ENCODE results near the gene ZNF324B.
"Not testable (repeated sequence)": the region's sequence is repeated elsewhere in the genome, so short reads cannot be mapped to it uniquely, and the experiment has no call there.

ZNF324B gene

DNA sequence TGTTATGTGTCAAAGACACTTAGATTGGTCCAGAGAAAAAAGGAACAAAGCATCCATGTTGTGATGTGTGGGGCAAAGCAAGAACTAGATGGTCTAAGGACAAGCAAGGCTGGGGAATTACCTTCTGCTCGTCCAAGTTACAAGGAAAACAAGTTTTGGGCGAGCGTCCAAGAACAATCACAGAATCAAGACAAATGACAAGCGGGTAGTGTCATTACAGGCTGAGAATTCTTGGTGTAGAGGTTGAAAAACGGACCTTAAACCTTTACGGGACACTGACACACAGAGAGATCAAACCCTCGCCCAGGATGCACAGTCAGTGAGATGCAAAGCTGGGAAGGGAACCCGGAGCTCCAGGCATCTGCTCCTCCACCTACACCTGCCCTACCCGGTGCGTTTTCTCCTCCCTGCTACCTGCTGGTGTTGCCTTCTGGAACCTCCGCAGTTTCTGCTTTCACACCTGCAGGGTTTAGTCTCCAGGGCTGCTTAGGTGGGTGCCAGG lies 515 bp upstream of the ZNF324B start:
- DNase-seq (ENCODE audit: insufficient read length, low spot score) (no peak), FAIRE-seq (no peak)

GRCh38 chr19:58453743-58454142 lies 2.3 kb downstream of the ZNF324B start:
- DNase-seq (ENCODE audit: insufficient read length, low spot score) = no peak
- no peak for FAIRE-seq

GRCh38 chr19:58455306-58455705 lies 3.9 kb downstream of the ZNF324B start:
- no peak for DNase-seq (ENCODE audit: insufficient read length, low spot score)
- no peak for FAIRE-seq

DNA sequence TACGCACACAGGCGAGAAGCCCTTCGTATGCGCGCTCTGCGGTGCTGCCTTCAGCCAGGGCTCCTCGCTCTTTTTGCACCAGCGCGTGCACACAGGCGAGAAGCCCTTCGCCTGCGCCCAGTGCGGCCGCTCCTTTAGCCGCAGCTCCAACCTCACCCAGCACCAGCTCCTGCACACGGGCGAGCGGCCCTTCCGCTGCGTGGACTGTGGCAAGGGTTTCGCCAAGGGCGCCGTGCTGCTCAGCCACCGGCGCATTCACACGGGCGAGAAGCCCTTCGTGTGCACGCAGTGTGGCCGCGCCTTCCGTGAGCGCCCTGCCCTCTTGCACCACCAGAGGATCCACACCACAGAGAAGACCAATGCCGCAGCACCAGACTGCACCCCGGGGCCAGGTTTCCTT lies 4.7 kb downstream of the ZNF324B start:
- FAIRE-seq (no peak), DNase-seq (ENCODE audit: insufficient read length, low spot score) (no peak)

- no peak for DNase-seq (ENCODE audit: insufficient read length, low spot score)
- FAIRE-seq = no peak
Measured at GRCh38 chr19:58460039-58460438, 8.6 kb downstream of the ZNF324B start.

GRCh38 chr19:58466089-58466759 lies 14.8 kb downstream of the ZNF324B start:
- DNase-seq (ENCODE audit: insufficient read length, low spot score) (no peak), FAIRE-seq (no peak)

GRCh38 chr19:58466760-58467589 lies 15.6 kb downstream of the ZNF324B start, which contains the start of gene ZNF324:
Gene ZNF324, plus strand, starts transcription at chr19:58467080. Its CDS starts 2,106 bp downstream, at chr19:58469186.
- DNase-seq (ENCODE audit: insufficient read length, low spot score) = peak; percentile 96
- FAIRE-seq = peak; percentile 99

DNA sequence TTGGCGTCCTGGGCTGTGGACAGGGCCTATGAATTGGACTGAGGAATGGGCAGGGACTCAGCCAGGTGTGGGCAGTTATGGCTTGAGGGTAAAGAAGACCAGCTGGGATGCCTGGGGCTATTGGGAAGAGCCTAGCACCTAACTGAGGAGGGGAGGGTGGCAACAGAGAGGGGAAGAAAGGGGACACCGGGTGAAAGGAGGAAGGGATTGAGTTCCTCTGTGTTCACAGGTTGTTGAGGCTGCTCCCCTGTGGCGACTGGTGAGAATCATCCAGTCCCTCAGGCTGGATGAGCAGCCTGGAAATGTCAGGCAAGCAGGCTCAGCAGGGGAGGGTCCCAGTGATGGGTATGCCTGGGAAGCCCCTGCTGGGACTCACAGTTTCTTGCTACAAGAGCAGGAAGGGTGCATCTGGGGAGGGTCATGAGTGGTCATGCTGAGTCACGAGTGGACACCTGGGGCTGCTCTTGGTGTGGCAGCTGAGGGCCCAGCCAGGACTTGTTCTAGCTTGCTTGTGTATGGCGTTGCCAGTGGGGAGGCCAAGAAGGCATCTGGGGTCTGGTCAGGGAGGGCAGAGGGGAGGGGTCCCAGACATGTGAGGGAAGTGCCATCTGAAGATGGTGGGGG lies 16.9 kb downstream of the ZNF324B start:
- FAIRE-seq = no peak
- no peak for DNase-seq (ENCODE audit: insufficient read length, low spot score)

DNA sequence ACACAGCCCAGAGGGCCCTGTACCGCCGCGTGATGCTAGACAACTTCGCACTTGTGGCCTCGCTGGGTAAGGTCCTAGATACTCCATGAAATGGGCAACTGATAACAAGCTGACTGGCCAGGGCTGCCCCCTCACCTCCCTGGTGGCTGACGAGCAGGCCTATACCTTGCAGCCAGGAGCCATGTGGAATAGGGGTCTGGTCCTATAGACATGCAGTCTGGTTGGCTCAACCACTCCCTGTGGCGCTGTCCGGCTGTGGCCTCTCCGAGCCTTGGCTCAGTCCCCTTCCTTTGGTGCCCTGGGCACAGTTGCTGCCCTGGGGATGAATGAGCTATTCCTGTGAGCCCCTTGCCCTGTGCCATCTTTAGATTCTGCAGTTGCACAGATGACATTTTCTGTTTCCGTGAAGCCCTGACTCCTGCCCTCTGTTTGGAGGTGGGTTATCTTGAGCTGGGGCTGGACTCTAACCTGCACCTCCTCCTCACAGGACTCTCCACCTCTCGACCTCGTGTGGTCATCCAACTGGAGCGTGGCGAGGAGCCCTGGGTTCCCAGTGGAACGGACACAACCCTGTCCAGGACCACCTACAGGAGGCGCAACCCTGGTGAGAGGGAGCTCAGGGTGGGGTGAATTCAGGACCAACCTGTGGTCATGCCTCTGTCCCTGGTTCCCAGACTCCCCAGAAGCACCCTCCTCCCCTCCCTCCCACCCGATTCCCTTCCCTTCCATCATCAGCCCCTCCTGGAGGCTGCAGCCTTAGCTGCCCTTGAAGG lies 18.0 kb downstream of the ZNF324B start:
- no peak for DNase-seq (ENCODE audit: insufficient read length, low spot score)
- no peak for FAIRE-seq

DNA sequence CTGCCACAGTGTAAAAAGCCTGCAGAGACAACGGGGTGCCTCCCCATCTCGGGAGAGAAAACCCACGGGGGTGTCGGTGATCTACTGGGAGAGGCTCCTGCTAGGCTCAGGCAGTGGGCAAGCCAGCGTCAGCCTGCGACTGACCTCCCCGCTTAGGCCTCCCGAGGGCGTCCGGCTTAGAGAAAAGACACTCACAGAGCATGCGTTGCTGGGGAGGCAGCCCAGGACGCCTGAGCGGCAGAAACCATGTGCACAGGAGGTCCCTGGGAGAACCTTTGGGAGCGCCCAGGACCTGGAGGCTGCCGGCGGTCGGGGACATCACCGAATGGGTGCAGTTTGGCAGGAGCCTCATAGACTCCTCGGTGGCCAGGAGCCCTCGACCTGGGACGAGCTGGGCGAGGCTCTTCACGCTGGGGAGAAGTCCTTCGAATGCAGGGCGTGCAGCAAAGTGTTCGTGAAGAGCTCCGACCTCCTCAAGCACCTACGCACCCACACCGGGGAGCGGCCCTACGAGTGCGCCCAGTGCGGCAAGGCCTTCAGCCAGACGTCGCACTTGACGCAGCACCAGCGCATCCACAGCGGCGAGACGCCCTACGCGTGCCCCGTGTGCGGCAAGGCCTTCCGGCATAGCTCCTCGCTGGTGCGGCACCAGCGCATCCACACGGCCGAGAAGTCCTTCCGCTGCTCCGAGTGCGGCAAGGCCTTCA lies 19.6 kb downstream of the ZNF324B start:
- DNase-seq (ENCODE audit: insufficient read length, low spot score); FAIRE-seq: not testable (repeated sequence)

DNA sequence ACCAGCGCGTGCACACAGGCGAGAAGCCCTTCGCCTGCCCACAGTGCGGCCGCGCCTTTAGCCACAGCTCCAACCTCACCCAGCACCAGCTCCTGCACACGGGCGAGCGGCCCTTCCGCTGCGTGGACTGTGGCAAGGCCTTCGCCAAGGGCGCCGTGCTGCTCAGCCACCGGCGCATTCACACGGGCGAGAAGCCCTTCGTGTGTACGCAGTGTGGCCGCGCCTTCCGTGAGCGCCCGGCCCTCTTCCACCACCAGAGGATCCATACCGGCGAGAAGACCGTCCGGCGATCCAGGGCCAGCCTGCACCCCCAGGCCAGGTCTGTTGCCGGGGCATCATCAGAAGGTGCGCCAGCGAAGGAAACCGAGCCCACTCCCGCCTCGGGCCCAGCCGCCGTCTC lies 20.3 kb downstream of the ZNF324B start:
- no peak for FAIRE-seq
- DNase-seq (ENCODE audit: insufficient read length, low spot score) = no peak

- FAIRE-seq (no peak), DNase-seq (ENCODE audit: insufficient read length, low spot score) (no peak)
Measured at GRCh38 chr19:58473775-58474174, 22.4 kb downstream of the ZNF324B start.

GRCh38 chr19:58474291-58474996 lies 23.0 kb downstream of the ZNF324B start:
- no peak for DNase-seq (ENCODE audit: insufficient read length, low spot score)
- no peak for FAIRE-seq

- FAIRE-seq = no peak
- no peak for DNase-seq (ENCODE audit: insufficient read length, low spot score)
Measured at GRCh38 chr19:58474997-58475713, 23.7 kb downstream of the ZNF324B start.

GRCh38 chr19:58475714-58476497 lies 24.5 kb downstream of the ZNF324B start, which contains the start of gene ZNF446:
Gene ZNF446, plus strand, starts transcription at chr19:58476352. Its CDS starts 867 bp downstream, at chr19:58477219.
- FAIRE-seq (peak; percentile 98), DNase-seq (ENCODE audit: insufficient read length, low spot score) (peak; percentile 97)

- peak; percentile 29 for DNase-seq (ENCODE audit: insufficient read length, low spot score)
- FAIRE-seq = peak; percentile 59
Measured at GRCh38 chr19:58476498-58477015, 25.1 kb downstream of the ZNF324B start.

DNA sequence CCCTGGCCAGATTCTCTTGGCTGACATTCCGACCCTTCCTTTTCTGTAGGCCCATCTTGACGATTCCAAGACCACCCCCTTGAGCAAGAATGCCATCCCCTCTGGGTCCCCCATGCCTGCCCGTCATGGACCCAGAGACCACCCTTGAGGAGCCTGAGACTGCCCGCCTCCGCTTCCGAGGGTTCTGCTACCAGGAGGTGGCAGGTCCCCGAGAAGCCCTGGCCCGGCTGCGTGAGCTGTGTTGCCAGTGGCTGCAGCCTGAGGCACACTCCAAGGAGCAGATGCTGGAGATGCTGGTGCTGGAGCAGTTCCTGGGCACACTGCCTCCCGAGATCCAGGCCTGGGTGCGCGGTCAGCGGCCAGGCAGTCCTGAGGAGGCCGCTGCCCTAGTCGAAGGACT lies 25.7 kb downstream of the ZNF324B start:
- DNase-seq (ENCODE audit: insufficient read length, low spot score) (no peak), FAIRE-seq (no peak)

GRCh38 chr19:58477871-58478270 lies 26.4 kb downstream of the ZNF324B start:
- DNase-seq (ENCODE audit: insufficient read length, low spot score) = no peak
- FAIRE-seq = no peak
